NCI-H510A (cell line): ENCODE results near the gene SMPDL3B.

Experiments
- DNase-seq: peaks from one replicate; lab custom pipeline; 2025; lab: John Stamatoyannopoulos, UW

The SMPDL3B gene, protein sequence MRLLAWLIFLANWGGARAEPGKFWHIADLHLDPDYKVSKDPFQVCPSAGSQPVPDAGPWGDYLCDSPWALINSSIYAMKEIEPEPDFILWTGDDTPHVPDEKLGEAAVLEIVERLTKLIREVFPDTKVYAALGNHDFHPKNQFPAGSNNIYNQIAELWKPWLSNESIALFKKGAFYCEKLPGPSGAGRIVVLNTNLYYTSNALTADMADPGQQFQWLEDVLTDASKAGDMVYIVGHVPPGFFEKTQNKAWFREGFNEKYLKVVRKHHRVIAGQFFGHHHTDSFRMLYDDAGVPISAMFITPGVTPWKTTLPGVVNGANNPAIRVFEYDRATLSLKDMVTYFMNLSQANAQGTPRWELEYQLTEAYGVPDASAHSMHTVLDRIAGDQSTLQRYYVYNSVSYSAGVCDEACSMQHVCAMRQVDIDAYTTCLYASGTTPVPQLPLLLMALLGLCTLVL

DNA sequence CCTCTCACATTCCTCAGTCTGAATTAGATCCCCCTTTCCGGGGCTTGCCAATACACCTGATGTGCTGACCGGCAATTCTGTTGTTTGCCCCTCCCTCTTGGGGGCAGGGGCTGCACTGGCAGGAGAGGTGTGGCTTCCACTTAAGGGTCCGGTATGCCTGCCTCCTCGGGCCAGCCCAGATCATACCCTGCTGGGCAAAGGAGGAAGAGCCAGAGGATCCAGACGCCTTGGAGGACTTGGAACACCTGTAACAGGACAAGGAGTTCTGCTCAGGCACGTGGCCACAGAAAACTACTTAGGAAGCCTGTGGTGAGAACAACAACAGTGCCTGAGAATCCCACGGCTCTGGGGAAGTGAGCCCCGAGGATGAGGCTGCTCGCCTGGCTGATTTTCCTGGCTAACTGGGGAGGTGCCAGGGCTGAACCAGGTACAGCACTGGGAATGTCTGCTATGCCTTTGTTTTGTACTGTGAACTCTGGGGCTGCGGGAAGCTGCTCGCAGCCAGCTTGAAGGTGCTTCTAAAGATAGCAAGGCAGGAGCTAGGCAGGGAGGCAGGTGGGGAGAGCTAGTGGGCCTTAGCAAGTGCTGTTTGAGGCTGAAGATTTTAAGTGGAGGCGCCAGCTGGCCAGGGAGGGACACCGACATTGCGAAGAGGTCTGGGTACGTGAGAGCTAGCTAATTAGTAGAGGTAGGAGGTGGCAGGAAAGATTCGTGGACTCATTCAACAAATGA lies at the start of gene SMPDL3B:
TSS of gene SMPDL3B (plus strand) at position 183 of the 732 bp plus-strand sequence. CDS start at position 367, 184 bp downstream.
- peak; percentile 87 for DNase-seq

DNA sequence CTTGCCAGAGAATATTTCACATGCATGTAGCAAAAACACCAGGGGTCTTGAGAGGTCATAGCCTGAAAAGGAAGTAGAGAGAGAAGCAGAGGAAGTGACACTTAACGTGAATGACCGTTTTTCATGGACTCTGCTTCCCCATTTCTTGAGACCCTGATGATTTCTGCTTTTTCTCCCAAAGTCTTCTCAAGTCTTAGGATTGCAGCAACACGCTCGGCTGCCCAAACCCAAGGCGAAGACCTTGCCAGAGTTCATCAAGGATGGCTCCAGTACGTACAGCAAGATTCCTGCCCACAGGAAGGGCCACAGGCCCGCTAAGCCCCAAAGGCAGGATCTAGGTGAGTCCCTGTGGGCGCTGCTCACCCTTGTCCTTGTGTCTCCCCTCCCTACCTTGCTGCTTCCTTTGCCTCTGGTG lies 49.7 kb upstream of the SMPDL3B start:
- no peak for DNase-seq

DNA sequence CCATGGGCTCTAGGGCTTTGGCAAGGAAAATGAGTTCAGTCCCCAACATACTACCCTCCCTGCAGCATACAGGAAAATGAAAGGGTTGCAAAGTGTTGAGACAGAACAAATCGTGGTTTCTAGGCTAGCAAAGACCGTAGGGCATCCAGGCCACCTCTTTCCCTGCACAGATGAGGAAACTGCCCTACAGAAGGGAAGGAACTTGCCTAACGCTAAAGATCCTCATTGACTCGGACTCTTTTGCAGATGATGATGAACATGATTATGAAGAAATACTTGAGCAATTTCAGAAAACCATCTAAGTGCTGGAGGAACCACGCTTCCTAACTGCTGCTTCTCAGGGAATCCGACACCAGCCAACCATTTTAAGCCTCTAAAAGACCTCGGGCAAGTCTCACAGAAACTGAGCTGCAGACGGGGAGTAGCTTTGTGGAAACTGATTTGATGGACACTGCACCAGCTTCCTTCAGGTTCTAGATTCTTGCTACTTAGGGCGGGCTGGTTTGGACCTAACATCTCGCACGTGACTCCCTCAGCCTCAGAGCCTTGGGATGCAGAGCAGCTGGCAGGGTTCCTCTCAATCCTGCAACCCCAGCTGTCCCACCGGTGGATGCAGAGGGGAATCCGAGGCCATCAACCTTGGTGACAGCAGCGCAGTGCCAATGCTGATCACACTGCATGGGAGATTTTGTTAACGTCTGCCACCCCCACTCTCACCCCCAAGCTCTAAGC lies 49.0 kb upstream of the SMPDL3B start:
- no peak for DNase-seq

DNA sequence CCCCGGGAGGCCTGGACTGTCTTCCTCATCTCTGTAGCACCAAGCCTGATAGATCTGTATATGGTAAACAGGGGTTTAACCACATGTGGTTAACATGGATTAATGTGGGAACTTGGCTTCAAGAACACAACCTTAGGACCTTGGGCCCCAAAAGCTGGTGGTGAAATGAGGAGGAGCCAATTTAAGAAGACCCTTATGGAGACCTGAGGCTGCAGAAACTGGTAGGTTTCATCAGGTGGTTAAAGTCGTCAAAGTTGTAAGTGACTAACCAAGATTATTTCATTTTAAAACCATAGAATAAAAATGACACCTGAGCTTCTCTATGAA lies 48.5 kb upstream of the SMPDL3B start:
- DNase-seq = no peak

DNA sequence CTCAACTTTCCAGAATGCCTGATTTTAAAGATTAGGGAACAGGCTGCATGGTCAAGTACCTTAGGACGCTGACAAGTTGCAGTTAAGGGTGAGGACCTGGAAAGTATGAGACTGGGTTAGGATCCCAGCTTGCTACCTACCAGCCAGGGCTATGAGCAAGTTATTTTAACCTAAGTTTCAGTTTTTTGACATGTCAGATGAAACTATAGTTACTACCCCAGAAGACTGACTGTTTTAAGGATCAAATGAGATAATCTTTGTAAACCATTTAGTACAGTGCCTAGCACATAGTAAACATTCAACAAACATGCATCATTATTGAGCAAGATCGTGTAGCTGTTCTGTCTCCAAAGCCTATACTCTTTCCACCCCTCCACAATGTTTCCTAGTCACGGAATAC lies 48.1 kb upstream of the SMPDL3B start:
- no peak for DNase-seq

DNA sequence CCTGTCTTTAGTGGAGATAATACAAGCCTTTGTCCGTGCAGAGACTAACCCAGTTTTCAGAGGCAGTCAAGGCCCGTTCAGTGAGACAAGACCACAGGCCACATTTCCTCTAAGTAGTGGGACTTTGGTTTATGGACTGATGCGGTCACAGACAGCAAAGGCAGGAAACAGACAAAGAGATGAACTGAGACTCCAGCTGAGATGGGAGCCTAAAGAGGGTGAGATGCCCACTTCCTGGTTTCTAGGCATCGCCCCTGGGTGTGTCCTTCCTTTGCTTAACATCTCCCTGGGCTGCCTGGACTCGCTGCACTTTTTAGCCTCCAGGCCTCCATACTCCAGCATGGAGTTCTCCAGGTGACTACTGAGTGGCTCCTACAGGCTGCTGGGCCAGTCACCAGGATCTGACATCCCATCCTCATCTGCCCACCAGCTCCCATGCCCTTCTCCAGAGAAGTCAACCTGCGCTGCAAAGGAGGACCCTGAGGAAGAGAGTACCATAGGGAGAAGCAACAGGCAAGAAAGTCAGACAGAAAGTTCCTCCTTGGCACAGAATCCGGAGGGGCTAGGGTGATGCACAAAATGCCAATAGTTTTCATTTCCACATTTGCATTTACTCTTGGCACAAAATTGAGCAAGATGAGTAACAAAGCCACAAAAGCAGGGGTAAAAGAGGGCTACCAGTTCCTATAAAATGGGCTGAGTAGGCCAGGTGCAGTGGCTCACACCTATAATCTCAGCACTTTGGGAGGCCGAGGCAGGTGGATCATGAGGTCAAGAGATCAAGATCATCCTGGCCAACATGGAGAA lies 47.4 kb upstream of the SMPDL3B start:
- no peak for DNase-seq

DNA sequence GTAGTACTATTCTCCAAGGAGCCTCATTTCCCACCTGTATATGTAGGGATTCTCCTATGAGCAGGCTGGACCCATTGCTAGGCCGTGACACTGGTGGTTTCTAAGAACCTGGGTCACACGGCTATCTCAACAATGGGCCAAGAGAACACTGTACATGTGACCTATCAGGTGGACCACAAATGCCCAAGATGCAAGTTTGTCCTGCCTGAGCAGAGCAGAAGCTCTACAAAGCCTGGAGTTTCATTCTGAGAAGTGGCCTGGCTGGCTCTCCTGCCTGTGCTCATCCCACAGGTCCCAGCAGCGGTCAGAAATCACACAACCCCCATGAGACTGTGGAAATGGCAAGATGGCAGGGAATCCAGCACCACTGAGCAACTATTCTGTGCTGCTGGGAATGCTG lies 45.3 kb upstream of the SMPDL3B start:
- no peak for DNase-seq

DNA sequence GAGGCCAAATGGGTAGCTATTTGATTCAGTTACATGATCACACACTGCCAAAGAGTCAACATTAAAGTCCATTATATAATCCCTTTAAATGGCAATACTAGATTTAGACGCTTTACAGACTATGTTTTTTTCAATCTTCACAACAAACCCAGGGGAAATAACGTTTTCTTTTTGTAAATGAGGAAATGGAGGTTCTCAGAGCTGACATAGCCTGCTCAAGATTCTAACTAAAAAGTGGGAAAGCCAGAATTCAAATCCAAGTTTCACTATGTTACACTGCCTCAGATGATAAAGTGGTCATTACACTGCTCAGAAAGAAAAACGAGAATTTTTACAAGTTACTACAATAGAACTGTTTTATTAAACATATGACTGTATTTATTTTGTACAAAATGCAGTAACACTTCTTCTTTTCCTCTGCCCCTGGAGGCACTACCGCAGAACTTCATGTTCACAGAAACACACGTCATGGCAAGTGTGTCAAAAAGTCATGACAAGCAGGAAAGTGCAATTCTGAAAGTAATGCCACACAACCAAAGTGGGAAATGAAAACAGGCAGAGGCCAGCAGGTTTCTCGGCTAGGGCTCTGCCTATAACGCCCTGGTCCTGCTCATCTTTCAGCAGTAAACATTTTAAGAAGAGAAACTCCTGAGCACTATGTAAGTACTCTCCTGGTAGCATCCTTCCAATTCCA lies 43.5 kb upstream of the SMPDL3B start:
- no peak for DNase-seq

DNA sequence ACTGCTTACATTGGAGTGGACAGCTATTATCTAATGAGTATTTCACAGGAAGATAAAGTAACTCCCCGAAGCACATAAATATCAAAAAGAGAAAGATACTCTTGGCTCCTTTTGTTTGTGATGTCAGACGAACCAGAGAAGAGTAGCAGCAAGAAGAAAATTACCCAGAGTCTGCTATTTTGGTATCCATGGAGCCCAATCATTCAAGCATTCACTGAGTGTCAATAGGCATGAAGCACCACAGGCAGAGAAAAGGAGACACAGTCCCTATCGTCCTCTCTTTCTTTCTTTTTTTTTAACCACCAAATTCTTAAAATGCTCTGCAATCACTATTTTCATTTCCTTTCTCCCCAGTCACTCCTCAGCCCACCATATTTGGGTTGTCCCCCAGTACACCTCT lies 40.3 kb upstream of the SMPDL3B start:
- DNase-seq = no peak

DNA sequence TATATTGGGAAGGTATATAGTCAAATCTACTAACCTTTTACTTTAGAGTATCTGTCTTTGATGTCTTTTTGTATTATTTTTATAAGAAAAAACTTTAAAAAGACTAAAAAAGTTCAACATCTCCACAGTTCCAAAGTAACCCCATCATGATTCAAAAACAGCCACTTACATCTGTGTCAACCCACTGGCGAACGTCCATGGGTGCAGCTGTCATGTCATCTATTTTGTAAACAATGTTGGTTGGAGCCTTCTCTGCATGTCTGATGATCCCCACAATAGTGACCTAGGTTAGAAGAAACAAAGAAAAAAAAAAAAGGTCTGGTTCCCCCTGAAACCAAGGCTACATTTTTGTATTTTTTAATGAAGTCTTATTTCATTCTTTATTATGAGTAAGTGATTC lies 28.0 kb upstream of the SMPDL3B start:
- DNase-seq = no peak

DNA sequence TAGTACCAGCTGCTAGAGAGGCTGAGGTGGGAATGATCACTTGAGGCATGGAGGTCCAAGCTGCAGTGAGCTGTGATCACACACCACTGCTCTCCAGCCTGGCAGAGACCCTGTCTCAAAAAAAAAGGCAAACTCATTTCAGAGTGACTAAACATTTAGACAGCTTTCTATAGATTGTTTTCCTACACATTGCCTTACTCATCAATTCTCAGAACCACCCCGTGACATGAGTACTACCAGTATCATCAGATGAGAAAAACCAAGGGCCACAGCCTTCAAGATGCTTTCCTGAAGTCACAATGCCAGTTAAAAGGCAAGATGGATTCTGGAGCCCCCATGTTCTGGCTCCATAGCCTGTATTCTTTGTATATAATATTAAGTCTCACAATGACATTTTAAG lies 22.4 kb upstream of the SMPDL3B start:
- no peak for DNase-seq

DNA sequence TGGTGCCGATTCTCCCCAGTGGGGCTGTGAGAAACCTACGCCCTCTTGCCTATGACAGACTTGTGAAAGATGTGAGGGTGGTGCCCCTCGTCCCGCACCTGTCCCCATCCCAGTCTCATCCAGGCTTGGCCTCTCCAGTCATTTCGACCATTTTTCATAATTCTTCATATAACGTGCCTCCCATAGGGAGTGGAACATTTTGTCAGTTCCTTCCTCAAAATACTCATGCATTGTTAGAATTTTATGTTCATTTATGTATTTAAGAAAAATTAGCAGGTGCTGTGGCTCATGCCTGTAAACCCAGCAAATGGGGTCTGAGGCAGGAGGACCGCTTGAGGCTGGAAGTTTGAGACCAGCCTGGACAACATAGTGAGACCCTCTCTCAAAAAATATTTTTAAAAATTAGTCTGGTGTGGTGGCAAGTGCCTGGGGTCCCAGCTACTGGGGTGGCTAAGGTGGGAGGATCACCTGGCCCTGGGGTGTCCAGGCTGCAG lies 19.7 kb upstream of the SMPDL3B start:
- DNase-seq = no peak

DNA sequence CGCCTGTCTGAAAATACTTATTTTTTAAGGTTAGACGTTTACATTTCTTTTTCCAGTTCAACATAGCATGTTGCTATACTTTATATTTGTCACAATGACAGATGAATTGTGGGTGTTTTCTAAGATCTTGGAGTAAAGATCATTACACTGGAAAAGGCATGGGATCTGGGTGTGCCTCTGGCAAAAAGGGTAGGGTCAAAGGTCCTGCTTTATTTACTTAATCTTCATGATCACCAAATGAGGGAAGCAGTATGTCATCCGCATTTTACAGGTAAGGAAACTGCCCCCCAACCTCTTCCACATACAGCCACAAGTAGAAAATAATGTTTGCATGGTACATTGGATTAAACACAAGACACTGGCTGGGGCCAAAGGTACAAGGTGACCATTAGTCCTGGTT lies 12.5 kb upstream of the SMPDL3B start:
- no peak for DNase-seq

DNA sequence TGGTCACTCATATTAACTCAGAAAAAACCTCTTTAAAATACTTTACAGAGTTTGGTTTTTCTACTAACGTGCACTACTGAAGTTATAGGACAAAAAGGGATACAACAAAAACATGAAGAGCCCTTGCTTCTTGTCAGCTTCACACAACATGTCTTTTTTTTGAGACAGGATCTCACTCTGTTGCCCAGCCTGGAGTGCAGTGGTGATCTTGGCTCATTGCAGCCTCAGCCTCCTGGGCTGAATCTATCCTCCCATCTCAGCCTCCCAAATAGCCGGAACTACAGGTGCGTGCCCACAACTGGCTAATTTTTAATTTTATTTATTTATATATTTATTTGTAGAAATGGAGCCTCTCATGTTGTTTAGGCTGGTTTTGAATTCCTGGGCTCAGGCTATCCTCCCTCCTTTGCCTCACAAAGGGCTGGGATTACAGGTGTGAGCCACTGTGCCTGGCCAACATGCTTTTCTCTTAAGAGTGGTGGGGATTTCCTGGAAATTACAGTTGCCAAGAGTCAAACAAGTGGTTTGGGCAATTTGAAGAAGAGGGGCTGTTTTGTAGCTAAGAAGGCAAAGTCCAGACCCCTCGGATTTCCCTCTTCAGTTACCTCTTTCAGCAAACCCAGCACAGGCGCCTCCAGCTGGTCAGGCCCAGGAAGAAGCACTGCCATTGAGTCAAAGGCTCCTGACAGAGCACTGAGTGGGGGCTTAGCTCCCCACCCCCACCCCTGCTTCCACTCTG lies 6.4 kb upstream of the SMPDL3B start:
- no peak for DNase-seq

DNA sequence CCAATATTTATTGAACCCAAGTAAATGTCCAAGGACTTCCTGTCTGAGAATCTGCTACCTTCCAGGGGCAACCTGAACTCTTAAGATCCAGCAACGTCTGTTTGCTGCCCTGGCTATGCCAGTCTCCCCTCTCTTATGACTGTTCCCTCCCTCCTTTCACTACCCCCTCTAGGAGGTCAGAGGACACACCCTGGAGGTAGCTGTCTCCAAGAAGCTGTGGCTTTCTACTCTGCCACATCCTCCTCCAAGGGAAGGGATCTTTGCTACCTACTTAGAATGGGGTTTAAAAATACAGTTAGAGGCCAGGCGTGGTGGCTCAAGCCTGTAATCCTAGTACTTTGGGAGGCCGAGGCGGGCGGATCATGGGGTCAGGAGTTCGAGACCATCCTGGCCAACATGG lies 3.6 kb upstream of the SMPDL3B start:
- no peak for DNase-seq

DNA sequence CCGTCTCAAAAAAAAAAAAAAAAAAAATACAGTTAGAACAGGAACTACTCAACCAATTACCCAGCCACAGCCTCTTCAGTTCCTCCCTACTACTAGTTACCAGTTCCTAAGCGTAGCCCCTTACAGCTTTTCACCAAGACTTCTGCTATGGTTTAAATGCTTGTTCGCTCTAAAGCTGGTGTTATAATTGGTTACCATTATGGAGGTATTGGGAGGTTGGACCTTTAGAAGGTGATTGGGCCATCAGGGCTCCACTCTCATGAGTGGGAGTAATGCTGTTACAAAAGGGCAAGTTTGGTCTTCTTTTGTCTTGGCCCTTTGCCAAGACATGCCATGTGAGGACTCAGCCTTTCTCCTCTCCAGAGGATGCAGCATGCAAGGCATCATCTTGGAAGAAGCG lies 3.0 kb upstream of the SMPDL3B start:
- no peak for DNase-seq

DNA sequence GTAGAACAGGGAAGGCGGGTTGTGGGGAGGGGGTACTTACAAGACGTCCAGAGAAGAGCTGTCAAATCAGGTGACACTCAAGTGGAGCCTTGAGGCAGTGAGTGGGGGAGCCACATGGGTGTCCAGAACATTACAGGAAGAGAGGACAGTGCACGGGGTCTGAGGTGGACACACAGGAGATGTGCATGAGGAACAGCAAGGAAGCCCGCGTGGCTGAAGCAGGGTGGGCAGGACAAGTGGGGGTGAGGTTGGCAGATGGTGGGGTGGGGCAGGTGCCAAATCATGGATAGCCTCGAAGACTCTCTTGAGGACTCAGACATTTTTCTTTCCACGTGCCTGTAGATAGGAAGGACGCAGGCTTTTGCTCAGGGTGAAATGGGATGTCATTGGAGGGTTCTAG lies 921 bp downstream of the SMPDL3B start:
- DNase-seq = no peak

DNA sequence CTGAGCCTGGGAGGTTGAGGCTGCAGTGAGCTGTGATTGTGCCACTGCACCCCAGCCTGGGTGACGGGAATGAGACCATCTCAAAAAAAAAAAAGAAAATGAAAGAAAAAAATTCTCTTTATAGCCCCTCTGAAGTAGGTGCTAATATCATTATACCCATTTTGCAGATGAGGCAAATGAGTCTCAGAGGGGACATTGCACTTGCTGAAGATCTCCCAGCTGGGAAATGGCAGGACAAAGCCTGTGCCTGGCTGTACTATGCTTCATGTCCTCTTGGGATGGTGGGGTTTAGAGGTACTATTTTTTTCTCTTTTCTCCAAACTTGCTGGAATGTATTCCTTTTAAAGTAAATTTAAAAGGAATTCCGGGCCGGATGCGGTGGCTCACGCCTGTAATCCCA lies 1.6 kb downstream of the SMPDL3B start:
- no peak for DNase-seq

DNA sequence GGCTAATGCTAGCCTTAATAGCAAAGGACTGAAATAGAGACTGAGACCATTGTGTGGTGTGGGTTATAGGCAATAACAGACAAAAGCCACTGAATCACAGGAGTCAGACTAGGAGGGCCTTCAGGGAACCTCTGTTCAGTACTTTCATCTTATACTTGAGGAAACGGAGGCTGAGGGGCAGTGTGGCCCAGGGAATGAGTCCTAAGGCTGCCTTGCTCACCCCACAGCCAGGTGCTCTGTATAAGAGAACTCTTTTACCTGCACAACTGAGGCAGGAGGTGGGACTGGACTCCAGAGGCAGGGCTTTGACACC lies 2.7 kb downstream of the SMPDL3B start:
- no peak for DNase-seq

DNA sequence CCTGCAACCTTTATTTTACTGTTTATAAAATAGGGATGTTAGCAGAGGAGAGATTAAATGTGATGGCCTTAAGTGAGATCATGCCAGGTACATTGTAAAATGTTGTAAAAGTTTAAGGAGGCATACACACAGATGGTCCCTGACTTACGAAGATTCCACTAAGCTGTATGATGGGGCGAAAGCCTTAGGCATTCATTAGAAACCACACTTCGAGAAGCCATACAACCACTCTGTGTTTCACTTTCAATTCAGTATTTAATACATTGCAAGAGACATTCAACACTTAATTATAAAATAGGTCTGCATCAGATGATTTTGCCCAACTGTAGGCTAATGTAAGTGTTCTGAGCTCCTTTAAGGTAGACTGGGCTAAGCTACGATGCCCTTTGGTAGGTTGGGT lies 3.7 kb downstream of the SMPDL3B start:
- no peak for DNase-seq

DNA sequence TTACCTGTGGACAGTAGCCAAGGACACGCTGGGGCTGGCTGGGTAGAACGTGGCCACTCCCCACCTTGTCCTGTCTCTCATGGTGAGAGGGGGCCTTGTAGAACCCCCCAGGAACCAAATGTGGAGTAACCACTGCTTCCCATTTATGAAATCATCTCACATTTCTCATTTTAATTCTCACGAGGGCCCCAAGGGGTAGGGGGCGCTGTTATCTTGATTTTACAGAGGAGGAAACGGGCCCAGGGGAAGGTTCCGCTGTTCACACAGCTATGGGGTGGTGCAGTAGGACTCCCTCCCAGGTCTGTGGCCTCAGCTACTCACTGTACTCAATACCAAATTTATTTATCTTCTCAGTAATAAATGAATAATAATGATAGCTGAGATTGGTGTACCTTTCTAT lies 5.5 kb downstream of the SMPDL3B start:
- no peak for DNase-seq
